Panc1 (cell line): Measurements from ENCODE around the gene MPIG6B. TPM values are rescaled to one million over a fixed set of nuclear protein-coding genes. Genes with fewer than 3 reads are reported as not detected.

Experiments used
- ATAC-seq: fragments of 200-7000 bp; cut with Tn5 transposase; 2 replicates; pipeline ENCODE4 v1.9.1; 2020; ENCODE audit warnings: mild to moderate bottlenecking, moderate library complexity
- BruUV-seq: library from RNA; stranded (reverse); fragments of 400-500 nt; replicated peaks from 2 replicates; lab custom pipeline; 2021; lab: Mats Ljungman, UMichigan
- CTCF ChIA-PET: fragments of 300-600 bp; sonication (Branson Sonifier 250); formaldehyde crosslinking; loops from one replicate; lab custom pipeline; 2022; ENCODE audit warnings: antibody characterized with exemption; lab: Charles Lee
- POLR2A ChIA-PET: fragments of 300-600 bp; sonication (Branson Sonifier 250); formaldehyde crosslinking; loops from one replicate; lab custom pipeline; 2022; ENCODE audit warnings: antibody characterized with exemption; lab: Charles Lee
- DNase-seq: peaks from one replicate; pipeline ENCODE4 v3.0.0-alpha.2; 2010; ENCODE audit warnings: low read depth, low spot score
- H3K27ac ChIP-seq: 2 replicates; pipeline ENCODE4 v1.5.1; 2011; ENCODE audit warnings: mild to moderate bottlenecking, low read length, inconsistent platforms
- H3K27me3 ChIP-seq: fragments of 200-500 bp; sonication (Bioruptor generic); 2 replicates; pipeline ENCODE4 v1.6.0; 2014; ENCODE audit warnings: low read length, inconsistent platforms; ENCODE audit not compliant: control insufficient read depth, insufficient read depth
- H3K36me3 ChIP-seq: fragments of 200-500 bp; sonication (Bioruptor generic); 2 replicates; pipeline ENCODE4 v1.5.1; 2014; ENCODE audit warnings: inconsistent platforms, mild to moderate bottlenecking, low read length, moderate library complexity; ENCODE audit not compliant: control insufficient read depth, insufficient read depth
- H3K4me1 ChIP-seq: 2 replicates; pipeline ENCODE4 v1.5.1; 2011; ENCODE audit warnings: inconsistent platforms, mild to moderate bottlenecking, low read length, moderate library complexity; ENCODE audit not compliant: control insufficient read depth, insufficient read depth
- H3K4me3 ChIP-seq, 2 experiments: 2 replicates each; pipeline ENCODE4 v1.5.1; 2011 to 2012; ENCODE audit warnings: low read depth in 2 of 2, low read length in 2 of 2, mild to moderate bottlenecking in 2 of 2, inconsistent platforms in 1 of 2, moderate library complexity in 1 of 2
- H3K9me3 ChIP-seq: fragments of 200-500 bp; sonication (Bioruptor generic); 2 replicates; pipeline ENCODE4 v1.5.1; 2014; ENCODE audit warnings: low read depth, mild to moderate bottlenecking, inconsistent platforms, low read length, moderate library complexity; ENCODE audit not compliant: control insufficient read depth, insufficient read depth
- POLR2AphosphoS5 ChIP-seq: IDR thresholded peaks from 2 replicates; pipeline ENCODE4 v1.6.1; 2012; ENCODE audit warnings: mild to moderate bottlenecking, low read depth, low read length, moderate library complexity
- REST ChIP-seq, 2 experiments: IDR thresholded peaks; 2 replicates each; pipeline ENCODE4 v1.6.1; 2011 to 2012; ENCODE audit warnings: low read depth in 2 of 2, control low read depth in 1 of 2, low read length in 1 of 2, mild to moderate bottlenecking in 1 of 2, moderate library complexity in 1 of 2; ENCODE audit not compliant: insufficient read depth in 1 of 2
- SIN3A ChIP-seq: IDR thresholded peaks from 2 replicates; pipeline ENCODE4 v1.6.1; 2012; ENCODE audit warnings: low read depth, mild to moderate bottlenecking, low read length, moderate library complexity, borderline replicate concordance; ENCODE audit not compliant: insufficient read depth
- TCF7L2 ChIP-seq: IDR thresholded peaks from 2 replicates; pipeline ENCODE4 v1.6.1; 2011; ENCODE audit warnings: mild to moderate bottlenecking, low read depth, low read length, inconsistent platforms
- in situ Hi-C: cut with HindIII; loops from 2 replicates; pipeline ENCODE4 v1.10.0; 2016; ENCODE audit warnings: low sequenced_read_pairs, low pct_unique_long_range_greater_than_20kb
- intact Hi-C: fragments of 100-400 bp; cut with micrococcal nuclease; formaldehyde crosslinking; loops from one replicate; pipeline ENCODE4 v1.10.0; 2022; ENCODE audit not compliant: unreplicated experiment
- total RNA-seq: library from RNA; stranded (reverse); gene quantifications from one replicate; pipeline ENCODE4 v1.2.1, GENCODE V29; 2021; ENCODE audit not compliant: unreplicated experiment
- TF ChIP-seq, protein P1 (sequence below): fragments of 450-650 bp; IDR thresholded peaks from 2 replicates; pipeline ENCODE4 v1.5.1; 2017; ENCODE audit warnings: mild to moderate bottlenecking

Gene MPIG6B
- total RNA-seq, 1 experiment from 2014 or later, result not detected

- in situ Hi-C loops, result no loop called here
- H3K9me3 ChIP-seq, result no peaks in the 10 kb centered on the region
- no TSS peak for BruUV-seq
- H3K36me3 ChIP-seq, result no peaks in the 10 kb centered on the region
- no peak for TF ChIP-seq SIN3A
- TF ChIP-seq, protein P1, sequence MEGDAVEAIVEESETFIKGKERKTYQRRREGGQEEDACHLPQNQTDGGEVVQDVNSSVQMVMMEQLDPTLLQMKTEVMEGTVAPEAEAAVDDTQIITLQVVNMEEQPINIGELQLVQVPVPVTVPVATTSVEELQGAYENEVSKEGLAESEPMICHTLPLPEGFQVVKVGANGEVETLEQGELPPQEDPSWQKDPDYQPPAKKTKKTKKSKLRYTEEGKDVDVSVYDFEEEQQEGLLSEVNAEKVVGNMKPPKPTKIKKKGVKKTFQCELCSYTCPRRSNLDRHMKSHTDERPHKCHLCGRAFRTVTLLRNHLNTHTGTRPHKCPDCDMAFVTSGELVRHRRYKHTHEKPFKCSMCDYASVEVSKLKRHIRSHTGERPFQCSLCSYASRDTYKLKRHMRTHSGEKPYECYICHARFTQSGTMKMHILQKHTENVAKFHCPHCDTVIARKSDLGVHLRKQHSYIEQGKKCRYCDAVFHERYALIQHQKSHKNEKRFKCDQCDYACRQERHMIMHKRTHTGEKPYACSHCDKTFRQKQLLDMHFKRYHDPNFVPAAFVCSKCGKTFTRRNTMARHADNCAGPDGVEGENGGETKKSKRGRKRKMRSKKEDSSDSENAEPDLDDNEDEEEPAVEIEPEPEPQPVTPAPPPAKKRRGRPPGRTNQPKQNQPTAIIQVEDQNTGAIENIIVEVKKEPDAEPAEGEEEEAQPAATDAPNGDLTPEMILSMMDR, result no peak
- no peak for TF ChIP-seq REST (IDR thresholded peaks at IDR 0.05; ENCODE audit: insufficient read depth in 1 of 2, low read depth in 2 of 2, low read length in 1 of 2)
- no peak for TF ChIP-seq POLR2AphosphoS5
- no peak for TF ChIP-seq TCF7L2
- no peaks in the 10 kb centered on the region for H3K4me1 ChIP-seq
- CTCF ChIA-PET, result no interaction called here
- ATAC-seq (no peak), DNase-seq (no peak)
- POLR2A ChIA-PET, result no interaction called here
- H3K27me3 ChIP-seq, result no peaks in the 10 kb centered on the region
- H3K4me3 ChIP-seq, result no peak overlapping the region
- intact Hi-C loops, result no loop called here
- H3K27ac ChIP-seq, result no peak overlapping the region
These were observed 43.0 kb downstream of the MPIG6B start for GRCh38 chr6:31765910-31766794.

DNA sequence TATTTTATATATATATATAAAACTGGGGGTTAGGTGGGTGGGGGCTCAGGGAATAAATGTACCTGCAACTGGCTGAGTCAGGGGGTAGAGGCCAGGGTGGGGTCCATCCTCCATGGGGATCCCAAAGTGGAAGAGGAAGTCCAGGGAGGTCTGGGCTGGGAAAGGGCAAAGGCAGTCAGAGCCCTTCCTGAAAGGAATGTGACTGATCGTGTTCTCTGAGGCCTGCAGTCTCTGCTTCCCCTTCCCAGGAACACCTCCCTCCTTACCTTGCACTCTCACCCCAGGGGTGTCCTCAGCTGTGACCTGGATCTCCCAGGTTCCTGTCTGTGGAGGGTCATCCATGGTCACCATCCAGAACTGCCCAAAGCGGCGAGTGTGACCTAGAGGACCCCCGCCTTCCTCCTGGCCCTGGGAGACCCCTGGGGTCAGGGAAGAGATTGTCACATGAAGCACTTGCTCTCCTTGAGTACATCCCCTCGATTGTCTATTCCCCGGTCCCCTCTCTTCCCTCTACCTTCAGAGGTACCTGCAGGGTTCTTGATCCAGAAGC lies 44.0 kb downstream of the MPIG6B start:
- in situ Hi-C loops, result no loop called here
- Histone ChIP-seq H3K9me3 (no peaks in the 10 kb centered on the region), H3K4me3 (no peak overlapping the region), H3K36me3 (no peaks in the 10 kb centered on the region), H3K4me1 (no peaks in the 10 kb centered on the region), H3K27ac (no peak overlapping the region), H3K27me3 (no peaks in the 10 kb centered on the region)
- CTCF ChIA-PET, result no interaction called here
- TF ChIP-seq REST (IDR thresholded peaks at IDR 0.05; ENCODE audit: insufficient read depth in 1 of 2, low read depth in 2 of 2, low read length in 1 of 2) (no peak), POLR2AphosphoS5 (no peak), SIN3A (no peak), TCF7L2 (no peak)
- TF ChIP-seq, protein P1, result no peak
- intact Hi-C loops, result no loop called here
- DNase-seq (no peak), ATAC-seq (no peak)
- POLR2A ChIA-PET, result no interaction called here
- BruUV-seq, result no TSS peak
